ENCODE measurements around the gene GALNT18.

- TF ChIP-seq CTCF (conservative IDR thresholded peaks at IDR 0.05) = no peak
- TF ChIP-seq ZFX (IDR thresholded peaks at IDR 0.05) = no peak
Observed at GRCh38 chr11:11308249-11308648, 313.6 kb downstream of the GALNT18 start.
